DMS79 (cell line): Measurements from ENCODE around the gene ALOX12B.
"Not testable (repeated sequence)": the region's sequence is repeated elsewhere in the genome, so short reads cannot be mapped to it uniquely, and the experiment has no call there.

Experiments
- DNase-seq: peaks from one replicate; lab custom pipeline; 2025; lab: John Stamatoyannopoulos, UW

ALOX12B gene

DNA sequence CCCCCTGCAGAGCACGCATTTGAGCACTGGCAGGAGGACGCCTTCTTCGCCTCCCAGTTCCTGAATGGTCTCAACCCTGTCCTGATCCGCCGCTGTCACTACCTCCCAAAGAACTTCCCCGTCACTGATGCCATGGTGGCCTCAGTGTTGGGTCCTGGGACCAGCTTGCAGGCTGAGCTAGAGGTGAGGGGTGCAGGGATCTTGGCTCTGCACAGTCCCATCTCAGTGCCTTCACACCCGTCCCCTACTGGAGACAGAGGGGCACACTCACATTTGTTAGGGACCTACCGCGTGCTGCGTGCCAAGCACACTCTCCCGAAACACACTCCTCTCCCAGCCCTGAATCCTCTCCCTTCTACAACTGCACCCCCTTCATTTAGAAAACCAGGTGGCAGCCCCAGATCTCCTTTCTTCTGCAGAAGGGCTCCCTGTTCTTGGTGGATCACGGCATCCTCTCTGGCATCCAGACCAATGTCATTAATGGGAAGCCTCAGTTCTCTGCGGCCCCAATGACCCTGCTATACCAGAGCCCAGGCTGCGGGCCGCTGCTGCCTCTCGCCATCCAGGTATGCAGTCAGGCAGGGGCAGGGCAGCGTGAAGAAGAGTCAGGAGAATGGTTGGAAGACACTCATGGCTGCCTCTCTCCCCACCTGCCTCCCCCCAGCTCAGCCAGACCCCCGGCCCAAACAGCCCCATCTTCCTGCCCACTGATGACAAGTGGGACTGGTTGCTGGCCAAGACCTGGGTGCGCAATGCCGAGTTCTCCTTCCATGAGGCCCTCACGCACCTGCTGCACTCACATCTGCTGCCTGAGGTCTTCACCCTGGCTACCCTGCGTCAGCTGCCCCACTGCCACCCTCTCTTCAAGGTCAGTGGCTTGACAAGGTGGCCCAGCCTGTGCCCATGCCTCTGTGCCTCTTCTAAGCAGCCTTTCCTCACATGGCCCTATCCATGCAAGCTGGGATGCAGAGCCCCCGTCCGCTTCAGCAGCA, 42.4 kb downstream of the ALOX12B start:
- no peak for DNase-seq

GRCh38 chr17:8041979-8042378, 45.5 kb downstream of the ALOX12B start:
- DNase-seq, result no peak

DNA sequence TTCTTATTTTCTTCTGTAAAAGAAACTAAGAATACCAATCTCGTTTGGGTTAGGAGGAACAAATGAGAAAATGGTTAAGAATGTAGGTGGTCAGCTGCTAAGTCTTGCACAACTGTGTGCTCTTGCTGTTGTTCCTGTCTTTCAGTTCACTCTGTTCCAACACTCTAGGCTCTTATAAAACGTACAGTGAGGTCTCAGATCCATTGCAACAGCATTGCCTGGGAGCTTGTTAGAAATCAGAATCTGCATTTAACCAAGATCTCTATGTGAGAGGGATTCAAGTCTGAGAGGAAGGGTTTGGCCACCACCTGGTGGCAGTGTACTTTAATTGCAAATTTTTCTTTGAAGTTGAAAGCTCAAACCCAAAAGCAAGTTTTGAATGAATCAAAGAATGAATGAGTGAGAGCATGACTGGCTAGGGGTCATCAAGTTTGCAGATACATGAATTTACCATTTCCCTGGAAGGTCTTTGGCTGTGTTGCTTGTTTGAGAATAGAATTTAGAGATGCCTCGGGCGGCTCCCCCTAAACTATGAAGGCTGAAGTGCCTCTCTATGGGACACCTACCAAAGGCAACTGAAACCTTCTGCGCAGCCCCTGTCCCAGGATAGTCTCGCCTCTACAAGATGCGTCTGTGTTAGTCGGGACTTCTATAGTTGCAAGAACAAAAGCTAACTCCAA, 46.1 kb downstream of the ALOX12B start:
- peak; percentile 4 for DNase-seq

DNA sequence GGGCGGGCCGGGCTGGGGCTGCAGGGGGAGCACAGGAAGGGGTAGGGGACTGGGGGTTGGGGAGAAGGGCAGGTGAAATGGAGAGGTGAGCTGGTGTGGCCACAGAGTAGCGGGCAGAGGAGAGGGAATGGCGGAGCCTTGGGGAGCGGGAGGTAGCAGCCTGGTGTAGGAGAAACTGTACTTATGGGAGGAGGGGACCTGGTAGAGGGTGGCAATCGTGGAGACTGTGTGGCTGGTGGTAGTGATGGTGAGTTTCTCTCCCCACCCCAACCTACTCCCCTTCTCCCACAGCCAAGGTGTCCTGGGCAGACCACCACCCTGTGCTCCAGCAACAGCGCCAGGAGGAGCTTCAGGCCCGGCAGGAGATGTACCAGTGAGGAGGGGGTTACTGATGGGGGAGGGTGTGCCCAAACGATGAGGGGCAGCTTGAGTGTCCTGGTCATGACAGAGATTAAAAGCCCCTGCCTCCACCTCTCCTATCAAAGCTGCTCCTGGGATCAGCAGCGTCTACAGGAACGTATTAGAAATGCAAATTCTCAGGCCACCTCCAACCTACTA, 47.8 kb downstream of the ALOX12B start:
- no peak for DNase-seq

GRCh38 chr17:8038954-8039610, 48.4 kb downstream of the ALOX12B start, which contains the start of gene ALOX15B:
ALOX15B (plus strand) TSS chr17:8039059; CDS start chr17:8039156, 97 bp downstream.
- no peak for DNase-seq

DNA sequence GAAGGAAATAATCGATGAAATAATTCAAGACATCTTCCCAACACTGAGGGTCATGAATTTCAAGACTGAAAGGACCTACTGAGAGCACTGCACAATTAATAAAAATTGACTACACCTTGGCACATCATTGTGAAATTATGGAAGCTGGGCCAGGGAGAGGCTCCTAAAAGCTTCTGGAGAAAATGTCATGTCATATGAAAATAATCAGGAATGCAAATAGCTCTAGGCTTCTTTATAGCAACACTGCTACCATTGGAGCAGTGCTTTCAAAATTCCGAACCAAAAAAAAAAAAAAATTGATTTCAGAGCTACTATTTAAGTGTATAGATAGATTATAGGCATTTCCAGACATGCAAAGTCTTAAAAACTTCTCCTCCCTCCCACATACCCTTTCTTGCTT, 55.1 kb downstream of the ALOX12B start:
- DNase-seq, result no peak

DNA sequence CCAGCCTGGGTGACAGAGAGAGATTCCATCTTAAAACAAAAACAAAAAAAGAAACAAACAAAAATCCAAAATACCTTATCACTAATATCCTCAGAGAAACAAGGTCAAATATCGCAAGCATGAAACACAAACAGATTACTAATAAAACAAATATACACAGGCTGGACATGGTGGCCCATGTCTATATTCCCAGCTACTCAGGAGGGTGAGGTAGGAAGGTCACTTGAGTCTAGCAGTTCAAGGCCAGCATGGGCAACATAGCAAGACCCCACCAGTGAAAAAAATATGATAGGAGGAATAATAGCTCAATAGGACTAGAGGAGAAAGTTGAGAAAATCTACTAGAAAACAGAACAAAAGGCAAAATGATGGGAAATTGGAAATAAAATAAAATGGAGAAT, 55.6 kb downstream of the ALOX12B start:
- DNase-seq, result no peak

DNA sequence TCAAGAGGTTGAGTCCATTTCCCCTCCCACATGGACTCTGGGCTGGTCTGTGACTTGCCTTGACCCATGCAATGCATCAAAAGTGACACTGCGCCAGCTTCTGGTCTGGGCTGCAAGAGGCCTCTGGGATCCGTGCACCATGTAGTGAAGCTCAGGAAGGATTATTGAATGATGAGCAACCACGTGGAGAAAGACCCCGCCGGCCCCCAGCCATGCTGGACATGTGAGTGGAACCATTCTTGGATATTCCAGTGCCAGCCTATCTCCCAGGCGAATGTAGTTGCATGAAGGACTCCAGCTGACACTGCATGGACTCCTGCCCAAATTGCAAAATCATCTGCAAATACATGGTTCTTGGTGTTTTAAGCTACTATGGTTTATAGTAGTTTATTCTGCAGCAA, 56.3 kb downstream of the ALOX12B start:
- no peak for DNase-seq

DNA sequence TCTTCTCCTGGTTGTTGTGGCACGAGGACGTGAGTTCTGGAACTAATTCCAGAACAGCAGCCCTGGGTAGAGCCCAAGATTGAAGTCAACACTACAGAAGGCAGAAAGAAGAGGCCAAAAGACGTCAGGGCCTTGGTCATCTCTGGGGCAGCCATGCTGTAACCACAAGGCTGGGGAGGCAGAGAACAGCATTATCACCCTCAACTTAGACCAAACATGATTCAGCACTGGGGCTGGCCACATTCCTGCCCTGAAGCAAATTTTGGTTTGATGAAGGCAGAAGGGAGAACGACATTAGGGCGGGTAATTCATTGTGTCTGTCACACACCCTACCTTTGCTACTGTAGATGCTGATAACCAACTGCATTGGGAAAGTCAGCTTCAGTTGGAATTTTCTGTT, 58.4 kb downstream of the ALOX12B start:
- DNase-seq, result no peak

- no peak for DNase-seq
Observed at GRCh38 chr17:8025176-8025911, 62.2 kb downstream of the ALOX12B start.

- DNase-seq, result not testable (repeated sequence)
Observed at GRCh38 chr17:8024161-8024560, 63.4 kb downstream of the ALOX12B start.
